ENCODE measurements around the gene TENM3.
A peak's percentile ranks its signal among the peaks of the same experiment; 100 is the strongest.

TENM3 gene

GRCh38 chr4:182678590-182678989 is 435.4 kb downstream of the TENM3 start:
- no peak for DNase-seq (ENCODE audit: low read depth, low spot score)

- peak; percentile 34 for DNase-seq (ENCODE audit: low read depth, low spot score)
These were observed 436.3 kb downstream of the TENM3 start for GRCh38 chr4:182679533-182679932.

GRCh38 chr4:182680234-182680653 is 437.0 kb downstream of the TENM3 start:
- peak; percentile 77 for DNase-seq (ENCODE audit: low read depth, low spot score)

- DNase-seq (ENCODE audit: low read depth, low spot score), result no peak
These were observed 440.5 kb downstream of the TENM3 start for GRCh38 chr4:182683661-182684060.

GRCh38 chr4:182684796-182685195 is 441.6 kb downstream of the TENM3 start:
- no peak for DNase-seq (ENCODE audit: low read depth, low spot score)

- no peak for DNase-seq (ENCODE audit: low read depth, low spot score)
These were observed 444.9 kb downstream of the TENM3 start for GRCh38 chr4:182688081-182688480.

GRCh38 chr4:182694551-182694950 is 451.3 kb downstream of the TENM3 start:
- no peak for DNase-seq (ENCODE audit: low read depth, low spot score)

- DNase-seq (ENCODE audit: low read depth, low spot score), result no peak
These were observed 451.8 kb downstream of the TENM3 start for GRCh38 chr4:182695009-182695408.

- DNase-seq (ENCODE audit: low read depth, low spot score), result no peak
These were observed 452.6 kb downstream of the TENM3 start for GRCh38 chr4:182695842-182696241.

- no peak for DNase-seq (ENCODE audit: low read depth, low spot score)
These were observed 453.9 kb downstream of the TENM3 start for GRCh38 chr4:182697094-182697493.

GRCh38 chr4:182698212-182698611 is 455.0 kb downstream of the TENM3 start:
- no peak for DNase-seq (ENCODE audit: low read depth, low spot score)

GRCh38 chr4:182699201-182699600 is 456.0 kb downstream of the TENM3 start:
- DNase-seq (ENCODE audit: low read depth, low spot score), result no peak

- DNase-seq (ENCODE audit: low read depth, low spot score), result no peak
These were observed 456.6 kb downstream of the TENM3 start for GRCh38 chr4:182699795-182700194.

GRCh38 chr4:182700362-182701160 is 457.4 kb downstream of the TENM3 start:
- DNase-seq (ENCODE audit: low read depth, low spot score), result no peak

- DNase-seq (ENCODE audit: low read depth, low spot score), result no peak
These were observed 460.9 kb downstream of the TENM3 start for GRCh38 chr4:182704077-182704476.

GRCh38 chr4:182704948-182705347 is 461.7 kb downstream of the TENM3 start:
- no peak for DNase-seq (ENCODE audit: low read depth, low spot score)

GRCh38 chr4:182705389-182705788 is 462.2 kb downstream of the TENM3 start:
- DNase-seq (ENCODE audit: low read depth, low spot score), result no peak

- DNase-seq (ENCODE audit: low read depth, low spot score), result no peak
These were observed 468.0 kb downstream of the TENM3 start for GRCh38 chr4:182711211-182711610.

- DNase-seq (ENCODE audit: low read depth, low spot score), result no peak
These were observed 472.3 kb downstream of the TENM3 start for GRCh38 chr4:182715548-182715947.

GRCh38 chr4:182716192-182716591 is 473.0 kb downstream of the TENM3 start:
- no peak for DNase-seq (ENCODE audit: low read depth, low spot score)

GRCh38 chr4:182717788-182718583 is 474.8 kb downstream of the TENM3 start:
- DNase-seq (ENCODE audit: low read depth, low spot score), result no peak

GRCh38 chr4:182724414-182724813 is 481.2 kb downstream of the TENM3 start:
- DNase-seq (ENCODE audit: low read depth, low spot score), result no peak

- DNase-seq (ENCODE audit: low read depth, low spot score), result no peak
These were observed 486.3 kb downstream of the TENM3 start for GRCh38 chr4:182729516-182729915.
